22Rv1 (cell line): ENCODE data around the gene FLRT2.

ENCODE experiments used
- H3K27ac ChIP-seq: fragments of 450-650 bp; 2 replicates; pipeline ENCODE4 v1.5.1; 2017
- ZFX ChIP-seq: fragments of 450-650 bp; IDR thresholded peaks from 2 replicates; pipeline ENCODE4 v1.6.1; 2017; ENCODE audit warnings: antibody characterized with exemption, borderline replicate concordance
- TF ChIP-seq, protein P1 (sequence below): fragments of 450-650 bp; IDR thresholded peaks from 2 replicates; pipeline ENCODE4 v1.5.1; 2017; ENCODE audit warnings: mild to moderate bottlenecking

Gene FLRT2

DNA sequence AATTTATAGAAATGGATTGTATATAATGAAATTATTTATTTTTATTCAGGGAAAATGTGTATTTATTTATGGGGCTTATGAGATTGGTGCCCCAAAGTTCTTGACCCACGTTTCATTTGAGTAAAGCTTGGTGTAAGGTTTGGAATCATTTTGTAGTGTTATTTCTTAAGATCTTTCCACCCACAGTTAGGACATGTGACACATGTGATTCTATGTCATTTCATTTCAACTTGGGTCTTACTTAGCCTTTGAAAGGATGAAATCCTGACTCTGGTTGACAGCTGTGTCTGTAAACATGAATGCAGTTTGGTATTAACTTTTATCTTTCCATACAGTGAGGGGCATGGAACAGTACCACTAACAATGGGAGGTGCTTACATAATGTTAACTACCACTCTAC is 51.7 kb downstream of the FLRT2 start:
- no peak for TF ChIP-seq ZFX
- TF ChIP-seq, protein P1, sequence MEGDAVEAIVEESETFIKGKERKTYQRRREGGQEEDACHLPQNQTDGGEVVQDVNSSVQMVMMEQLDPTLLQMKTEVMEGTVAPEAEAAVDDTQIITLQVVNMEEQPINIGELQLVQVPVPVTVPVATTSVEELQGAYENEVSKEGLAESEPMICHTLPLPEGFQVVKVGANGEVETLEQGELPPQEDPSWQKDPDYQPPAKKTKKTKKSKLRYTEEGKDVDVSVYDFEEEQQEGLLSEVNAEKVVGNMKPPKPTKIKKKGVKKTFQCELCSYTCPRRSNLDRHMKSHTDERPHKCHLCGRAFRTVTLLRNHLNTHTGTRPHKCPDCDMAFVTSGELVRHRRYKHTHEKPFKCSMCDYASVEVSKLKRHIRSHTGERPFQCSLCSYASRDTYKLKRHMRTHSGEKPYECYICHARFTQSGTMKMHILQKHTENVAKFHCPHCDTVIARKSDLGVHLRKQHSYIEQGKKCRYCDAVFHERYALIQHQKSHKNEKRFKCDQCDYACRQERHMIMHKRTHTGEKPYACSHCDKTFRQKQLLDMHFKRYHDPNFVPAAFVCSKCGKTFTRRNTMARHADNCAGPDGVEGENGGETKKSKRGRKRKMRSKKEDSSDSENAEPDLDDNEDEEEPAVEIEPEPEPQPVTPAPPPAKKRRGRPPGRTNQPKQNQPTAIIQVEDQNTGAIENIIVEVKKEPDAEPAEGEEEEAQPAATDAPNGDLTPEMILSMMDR, result no peak
- H3K27ac ChIP-seq, result no peak overlapping the region

DNA sequence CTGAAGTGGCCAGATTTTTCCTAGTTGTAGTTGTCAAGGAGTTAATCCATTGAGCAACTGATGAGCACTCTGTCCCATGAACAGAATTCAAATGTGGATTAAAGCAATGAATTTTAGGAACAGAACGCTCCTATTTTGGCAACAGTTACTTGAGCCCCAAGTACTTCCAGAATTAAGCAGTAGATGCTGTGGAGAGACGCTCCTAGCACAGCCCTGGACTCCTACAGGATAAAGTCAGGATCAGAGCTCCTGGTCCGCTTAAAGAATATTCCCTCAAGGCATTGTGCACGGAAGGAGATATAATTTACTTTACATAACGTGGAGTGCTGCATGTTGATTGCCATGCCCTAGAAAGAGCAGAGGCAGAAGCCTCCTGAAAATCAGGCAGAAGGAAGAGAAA is 53.4 kb downstream of the FLRT2 start:
- TF ChIP-seq, protein P1, result no peak
- TF ChIP-seq ZFX, result no peak
- no peak overlapping the region for H3K27ac ChIP-seq

DNA sequence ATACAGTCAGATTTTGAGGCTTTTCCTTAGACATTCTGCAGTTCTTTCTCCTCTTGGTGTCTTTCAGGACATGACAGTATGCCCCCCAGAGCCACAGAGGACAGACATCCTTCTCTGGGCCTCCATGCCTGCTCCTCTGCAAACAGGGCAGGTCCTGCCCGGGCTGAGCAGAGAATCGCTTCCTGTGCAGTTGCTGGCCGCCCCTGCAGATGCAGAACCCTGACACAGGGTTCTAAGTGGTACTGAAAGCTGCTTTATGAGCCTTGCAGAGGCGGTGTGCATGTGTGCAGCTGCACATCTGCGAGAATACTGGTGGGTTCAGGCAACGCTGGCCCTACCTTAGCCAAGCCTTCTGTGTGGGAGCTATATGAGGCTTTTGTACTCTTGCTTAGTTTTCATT is 54.5 kb downstream of the FLRT2 start:
- no peak for TF ChIP-seq ZFX
- TF ChIP-seq, protein P1, result no peak
- no peak overlapping the region for H3K27ac ChIP-seq

DNA sequence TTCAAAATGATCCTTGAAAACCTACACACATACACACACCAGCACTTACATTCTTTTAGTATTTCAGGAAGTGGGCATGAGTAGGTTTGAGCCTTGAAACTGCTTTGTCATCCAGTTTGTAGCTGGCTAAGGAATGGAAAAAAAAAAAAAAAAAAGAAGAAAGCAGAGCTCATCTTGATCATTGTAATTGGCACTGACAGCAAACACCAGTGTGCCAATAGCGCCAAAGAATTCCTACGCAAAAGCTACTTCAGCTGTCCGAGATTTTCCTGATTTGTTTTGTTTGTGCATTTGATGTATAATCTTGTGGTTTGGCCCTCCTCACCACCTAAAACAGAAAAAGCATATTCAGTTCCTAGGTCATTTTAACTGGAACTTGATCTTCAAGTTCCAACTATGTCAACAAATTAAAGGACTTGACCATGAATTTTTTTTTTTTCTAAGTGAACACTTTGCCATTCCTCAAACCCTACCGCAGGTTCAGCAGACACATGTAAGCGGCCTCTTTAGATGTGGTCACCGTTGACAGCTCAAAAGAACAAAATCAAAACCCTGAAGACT is 57.3 kb downstream of the FLRT2 start:
- peak overlapping the region; percentile 57 for H3K27ac ChIP-seq
- no peak for TF ChIP-seq ZFX
- TF ChIP-seq, protein P1, result no peak

DNA sequence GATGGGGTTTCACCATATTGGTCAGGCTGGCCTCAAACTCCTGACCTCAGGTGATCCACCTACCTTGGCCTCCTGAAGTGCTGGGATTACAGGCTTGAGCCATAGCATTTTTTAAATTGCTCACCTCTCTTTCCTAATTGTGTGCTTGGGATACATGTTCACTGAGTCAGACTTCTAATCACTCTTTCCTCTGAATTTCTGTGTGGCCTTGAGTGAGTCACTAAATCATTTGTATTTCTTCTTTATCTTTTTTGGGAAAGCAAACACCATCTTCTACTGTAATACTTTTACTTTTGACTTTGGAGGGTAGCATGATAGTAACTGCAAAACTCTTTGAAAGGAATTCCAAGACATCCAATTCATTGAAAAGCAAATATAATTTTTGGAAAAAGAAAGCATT is 60.8 kb downstream of the FLRT2 start:
- TF ChIP-seq, protein P1, result no peak
- no peak for TF ChIP-seq ZFX
- no peak overlapping the region for H3K27ac ChIP-seq

DNA sequence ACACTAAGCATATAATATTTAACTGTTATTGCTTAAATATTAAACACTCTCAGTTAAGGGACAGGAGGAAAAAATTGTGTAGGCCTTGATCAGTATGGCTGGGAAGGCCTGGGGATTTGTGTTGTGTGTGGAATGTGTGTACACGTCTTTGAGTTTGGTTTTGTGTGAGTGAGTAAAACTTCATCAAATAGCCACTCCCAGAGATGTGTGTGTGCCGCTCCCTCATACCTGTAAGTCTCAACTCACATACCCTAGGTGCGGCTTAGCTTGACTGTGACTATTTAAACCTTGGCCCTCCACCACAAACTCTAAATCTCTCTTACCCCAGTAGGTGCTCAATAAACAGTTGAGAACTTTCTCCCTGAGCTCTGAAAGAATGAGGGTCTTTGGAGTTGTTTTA is 64.3 kb downstream of the FLRT2 start:
- TF ChIP-seq, protein P1, result no peak
- no peak for TF ChIP-seq ZFX
- H3K27ac ChIP-seq, result no peak overlapping the region

DNA sequence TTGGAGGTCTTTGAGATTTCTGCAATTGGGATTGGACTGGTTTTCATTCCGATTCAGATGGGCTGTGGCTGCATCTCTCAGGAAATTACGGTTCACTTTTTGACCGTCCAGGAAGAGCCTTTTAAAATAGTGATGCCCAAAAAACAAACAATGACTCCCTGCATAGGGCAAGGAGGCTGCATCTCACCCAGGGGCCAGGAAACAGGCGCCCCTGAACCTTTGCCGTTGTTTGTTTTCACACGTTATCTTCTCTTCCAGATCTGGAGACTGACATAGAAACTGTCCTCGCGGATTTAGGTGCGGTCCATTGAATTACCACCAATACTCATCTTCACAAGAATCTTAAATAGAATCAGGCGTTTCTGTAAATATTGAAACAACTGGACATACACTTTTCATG is 66.0 kb downstream of the FLRT2 start:
- no peak overlapping the region for H3K27ac ChIP-seq
- TF ChIP-seq, protein P1, result no peak
- no peak for TF ChIP-seq ZFX
